ENCODE results near the gene KERA.

DNA sequence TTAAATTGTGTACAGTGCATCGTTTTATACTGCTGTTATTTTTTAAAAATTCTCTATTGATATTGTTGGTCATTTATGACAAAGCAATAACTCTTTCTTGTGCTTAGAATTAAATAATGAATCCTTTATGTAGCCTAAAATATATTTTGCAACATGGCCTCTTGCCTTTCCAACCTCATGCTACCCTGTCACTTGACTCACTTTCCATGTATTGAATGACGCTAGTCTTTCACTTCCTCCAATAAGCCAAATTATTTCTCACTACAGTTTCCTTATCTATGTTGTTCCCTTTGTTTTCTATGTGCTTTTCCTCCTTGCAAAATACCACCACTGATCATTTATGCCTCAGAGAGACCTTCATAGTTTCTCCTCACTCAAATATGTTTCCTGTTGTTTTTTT, 36.7 kb downstream of the KERA start:
- TF ChIP-seq, protein P1, sequence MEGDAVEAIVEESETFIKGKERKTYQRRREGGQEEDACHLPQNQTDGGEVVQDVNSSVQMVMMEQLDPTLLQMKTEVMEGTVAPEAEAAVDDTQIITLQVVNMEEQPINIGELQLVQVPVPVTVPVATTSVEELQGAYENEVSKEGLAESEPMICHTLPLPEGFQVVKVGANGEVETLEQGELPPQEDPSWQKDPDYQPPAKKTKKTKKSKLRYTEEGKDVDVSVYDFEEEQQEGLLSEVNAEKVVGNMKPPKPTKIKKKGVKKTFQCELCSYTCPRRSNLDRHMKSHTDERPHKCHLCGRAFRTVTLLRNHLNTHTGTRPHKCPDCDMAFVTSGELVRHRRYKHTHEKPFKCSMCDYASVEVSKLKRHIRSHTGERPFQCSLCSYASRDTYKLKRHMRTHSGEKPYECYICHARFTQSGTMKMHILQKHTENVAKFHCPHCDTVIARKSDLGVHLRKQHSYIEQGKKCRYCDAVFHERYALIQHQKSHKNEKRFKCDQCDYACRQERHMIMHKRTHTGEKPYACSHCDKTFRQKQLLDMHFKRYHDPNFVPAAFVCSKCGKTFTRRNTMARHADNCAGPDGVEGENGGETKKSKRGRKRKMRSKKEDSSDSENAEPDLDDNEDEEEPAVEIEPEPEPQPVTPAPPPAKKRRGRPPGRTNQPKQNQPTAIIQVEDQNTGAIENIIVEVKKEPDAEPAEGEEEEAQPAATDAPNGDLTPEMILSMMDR (IDR thresholded peaks at IDR 0.05): no peak
- no peak for TF ChIP-seq ZFX (IDR thresholded peaks at IDR 0.05; ENCODE audit: borderline replicate concordance)

All from 22Rv1 (cell line).